Activated CD4-positive, CD25-positive, alpha-beta regulatory T cell (primary cell): ENCODE data around the gene FBXL14.

Experiments used
- DNase-seq, 4 experiments: peaks; one replicate each; lab custom pipeline; 2025; lab: John Stamatoyannopoulos, UW

The FBXL14 gene, protein sequence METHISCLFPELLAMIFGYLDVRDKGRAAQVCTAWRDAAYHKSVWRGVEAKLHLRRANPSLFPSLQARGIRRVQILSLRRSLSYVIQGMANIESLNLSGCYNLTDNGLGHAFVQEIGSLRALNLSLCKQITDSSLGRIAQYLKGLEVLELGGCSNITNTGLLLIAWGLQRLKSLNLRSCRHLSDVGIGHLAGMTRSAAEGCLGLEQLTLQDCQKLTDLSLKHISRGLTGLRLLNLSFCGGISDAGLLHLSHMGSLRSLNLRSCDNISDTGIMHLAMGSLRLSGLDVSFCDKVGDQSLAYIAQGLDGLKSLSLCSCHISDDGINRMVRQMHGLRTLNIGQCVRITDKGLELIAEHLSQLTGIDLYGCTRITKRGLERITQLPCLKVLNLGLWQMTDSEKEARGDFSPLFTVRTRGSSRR

DNA sequence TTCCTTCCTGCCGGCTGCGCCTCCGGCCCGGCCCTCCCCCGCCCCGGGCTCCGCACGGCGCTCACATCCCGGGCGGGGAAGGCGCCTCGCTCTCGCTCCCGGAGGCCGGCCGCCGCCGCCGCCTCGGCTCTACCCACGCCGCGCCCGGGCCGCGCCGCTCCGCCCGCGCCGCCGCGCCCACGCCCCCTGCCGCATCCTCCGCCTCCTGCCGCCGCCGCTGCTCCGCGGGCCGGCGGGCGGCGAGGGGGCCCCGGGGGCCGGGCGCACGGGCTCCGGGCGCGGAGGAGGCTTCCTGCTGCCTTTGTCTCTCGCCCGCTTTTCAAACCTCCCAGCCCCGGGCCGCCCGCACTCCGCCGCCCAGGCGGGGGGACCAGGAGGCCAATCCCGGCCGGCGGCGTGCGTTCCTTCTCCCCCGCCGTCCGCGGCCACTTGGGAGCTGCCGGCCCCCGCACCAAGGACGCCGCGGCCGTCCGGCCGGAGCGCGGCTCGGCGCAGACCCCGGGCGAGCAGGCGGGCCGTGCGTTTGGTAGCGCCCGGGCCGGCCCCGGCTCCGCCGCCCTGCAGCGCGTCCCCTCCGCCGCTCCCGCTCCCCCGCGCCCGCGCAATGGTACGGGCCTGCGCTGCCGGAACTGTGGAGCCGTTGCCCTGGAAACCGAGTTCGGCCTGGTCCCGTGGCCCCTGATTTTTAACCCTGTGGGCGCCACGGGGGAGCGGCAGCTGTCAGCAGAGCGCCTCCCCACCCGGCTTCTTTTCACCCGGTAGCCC lies at the start of gene FBXL14:
FBXL14 (minus strand) TSS at position 321 of the 765 bp plus-strand sequence. CDS start 515 bp downstream, outside the sequence.
- DNase-seq: peak; percentile 76 to 93 (median 82)

DNA sequence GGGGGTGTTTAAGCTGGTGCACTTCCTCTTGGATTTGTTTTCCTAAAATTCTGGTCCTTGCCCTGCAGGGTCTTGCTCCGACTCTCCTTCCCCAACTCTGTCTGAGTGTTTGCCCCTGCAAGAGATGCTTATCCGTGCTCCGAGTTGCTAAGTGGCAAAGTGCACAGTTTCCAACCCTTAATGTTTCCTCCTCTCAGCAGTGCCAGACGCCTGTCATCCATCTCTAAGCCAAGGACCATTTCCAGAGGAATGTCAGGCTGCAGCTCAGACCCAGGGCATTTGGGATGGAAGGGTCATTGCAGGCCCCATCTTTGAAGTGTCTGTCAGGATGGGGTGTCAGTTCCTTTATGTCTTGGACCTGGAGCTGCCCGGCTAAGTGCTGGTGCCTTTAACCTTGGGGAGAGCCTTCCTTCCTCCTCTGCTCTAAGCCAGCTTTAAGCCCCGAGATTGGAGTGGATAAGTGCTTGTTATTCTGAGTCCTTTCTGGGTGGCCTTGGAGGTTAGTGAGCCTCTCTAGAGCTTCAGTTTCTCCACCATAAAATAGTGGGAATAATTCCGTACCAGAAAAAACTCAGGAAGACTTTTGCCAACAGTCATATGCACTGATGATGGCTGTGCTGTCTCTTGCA lies 49.6 kb upstream of the FBXL14 start:
- no peak for DNase-seq

DNA sequence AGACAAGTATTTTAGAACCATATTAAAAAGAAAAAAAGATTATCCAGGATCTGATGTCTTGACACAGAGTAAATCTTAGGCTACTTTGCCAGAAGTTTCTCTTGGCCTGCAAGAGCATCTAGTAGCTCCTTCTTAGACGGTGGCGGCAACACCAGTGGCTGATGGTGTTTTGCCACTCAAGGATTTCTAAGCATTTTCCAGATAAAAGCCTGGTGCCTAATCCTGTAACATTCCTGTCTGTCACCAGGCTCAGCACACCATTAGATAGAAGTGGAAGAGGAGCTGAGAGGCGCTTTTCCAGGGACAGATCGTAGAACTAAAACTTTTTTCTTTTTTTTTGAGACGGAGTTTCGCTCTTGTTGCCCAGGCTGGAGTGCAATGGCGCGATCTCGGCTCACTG lies 48.7 kb upstream of the FBXL14 start:
- DNase-seq: no peak

DNA sequence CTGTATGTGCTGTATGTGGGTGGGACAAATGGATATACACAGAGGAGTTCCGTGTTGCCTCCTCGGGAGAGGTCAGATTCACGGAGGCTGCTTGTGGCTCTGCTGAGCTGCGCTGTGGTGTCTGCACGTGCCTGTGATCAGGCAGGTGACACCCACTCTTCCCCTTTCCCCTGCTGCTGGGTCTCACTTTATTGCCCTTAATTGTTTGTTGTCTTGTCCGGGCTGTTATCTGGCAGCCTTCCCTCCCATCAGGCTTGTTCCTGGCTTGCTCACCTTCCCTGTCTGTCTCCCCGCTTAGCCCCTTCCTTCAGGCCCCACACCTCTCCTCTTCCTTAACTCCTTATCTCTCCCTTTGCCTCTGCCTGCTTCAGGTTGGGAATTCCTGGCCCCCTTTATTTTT lies 48.1 kb upstream of the FBXL14 start:
- no peak for DNase-seq

DNA sequence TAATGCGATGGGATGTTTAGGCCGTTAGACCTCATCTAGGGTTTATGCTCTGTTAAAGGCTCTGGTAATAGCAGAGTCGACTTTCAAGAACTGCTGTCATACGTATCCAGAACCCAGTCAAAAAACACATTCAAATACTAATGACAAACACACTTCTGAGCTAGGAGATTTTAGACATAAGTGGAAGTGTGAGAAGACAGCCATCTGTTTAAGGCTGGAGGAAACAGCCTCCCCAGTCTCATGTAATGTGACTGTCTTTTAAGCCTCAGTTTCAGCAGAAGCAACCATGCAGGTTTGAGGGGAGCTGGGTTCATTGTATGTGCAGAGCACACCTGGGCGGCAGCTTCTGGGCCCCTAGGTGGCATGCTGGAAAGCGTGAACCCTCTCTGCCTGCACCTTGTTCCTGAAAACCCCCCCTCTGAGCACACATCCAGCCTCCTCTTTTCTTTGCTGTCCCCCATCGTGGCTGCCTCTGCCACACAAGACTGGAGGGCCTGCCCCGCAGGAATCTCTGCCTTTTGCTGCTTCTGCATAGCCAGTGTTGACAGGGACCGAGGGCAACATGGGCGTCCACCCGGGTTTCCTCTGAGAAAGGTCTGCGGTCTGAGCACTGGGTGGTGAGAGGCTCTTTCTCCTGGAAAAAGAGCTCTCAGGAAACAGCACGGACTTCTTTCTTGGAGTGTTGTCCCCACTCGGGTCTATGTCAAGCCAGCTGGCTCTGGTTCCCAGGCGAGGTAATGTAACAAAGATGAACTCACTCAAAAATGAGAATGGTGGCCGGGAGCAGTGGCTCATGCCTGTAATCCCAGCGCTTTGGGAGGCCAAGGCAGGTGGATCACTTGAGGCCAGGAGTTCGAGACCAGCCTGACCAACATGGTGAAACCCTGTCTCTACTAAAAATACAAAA lies 46.2 kb upstream of the FBXL14 start:
- DNase-seq: no peak

DNA sequence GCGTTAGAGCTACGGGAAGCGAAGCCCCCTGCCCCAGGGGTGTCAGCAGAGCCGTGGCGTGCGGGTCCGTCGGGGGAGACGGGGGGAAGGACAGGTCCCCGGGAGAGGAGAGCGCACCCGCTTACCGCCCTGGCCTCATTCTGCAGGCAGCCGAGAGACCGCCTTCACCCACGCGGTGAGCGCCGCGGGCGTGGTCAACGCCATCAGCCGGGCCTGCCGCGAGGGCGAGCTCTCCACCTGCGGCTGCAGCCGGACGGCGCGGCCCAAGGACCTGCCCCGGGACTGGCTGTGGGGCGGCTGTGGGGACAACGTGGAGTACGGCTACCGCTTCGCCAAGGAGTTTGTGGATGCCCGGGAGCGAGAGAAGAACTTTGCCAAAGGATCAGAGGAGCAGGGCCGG lies 45.2 kb upstream of the FBXL14 start:
- no peak for DNase-seq

DNA sequence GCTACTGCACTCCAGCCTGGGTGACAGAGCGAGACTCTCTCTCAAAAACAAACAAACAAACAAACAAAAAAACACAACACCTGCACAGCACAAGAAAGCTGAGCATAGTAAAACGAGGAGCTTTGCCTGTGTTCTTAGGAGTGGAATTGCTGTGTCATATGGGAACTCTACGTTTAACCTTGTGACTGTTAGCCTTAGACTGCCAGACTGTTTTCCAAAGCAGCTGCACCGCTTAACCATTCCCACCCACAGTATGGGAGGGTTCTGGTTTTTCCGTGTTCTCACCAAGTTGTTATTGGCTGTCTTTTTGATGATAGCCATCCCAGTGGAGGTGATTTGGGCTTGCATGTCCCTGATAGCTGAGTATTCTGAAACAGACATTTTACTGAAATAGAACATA lies 43.8 kb upstream of the FBXL14 start:
- DNase-seq: no peak

DNA sequence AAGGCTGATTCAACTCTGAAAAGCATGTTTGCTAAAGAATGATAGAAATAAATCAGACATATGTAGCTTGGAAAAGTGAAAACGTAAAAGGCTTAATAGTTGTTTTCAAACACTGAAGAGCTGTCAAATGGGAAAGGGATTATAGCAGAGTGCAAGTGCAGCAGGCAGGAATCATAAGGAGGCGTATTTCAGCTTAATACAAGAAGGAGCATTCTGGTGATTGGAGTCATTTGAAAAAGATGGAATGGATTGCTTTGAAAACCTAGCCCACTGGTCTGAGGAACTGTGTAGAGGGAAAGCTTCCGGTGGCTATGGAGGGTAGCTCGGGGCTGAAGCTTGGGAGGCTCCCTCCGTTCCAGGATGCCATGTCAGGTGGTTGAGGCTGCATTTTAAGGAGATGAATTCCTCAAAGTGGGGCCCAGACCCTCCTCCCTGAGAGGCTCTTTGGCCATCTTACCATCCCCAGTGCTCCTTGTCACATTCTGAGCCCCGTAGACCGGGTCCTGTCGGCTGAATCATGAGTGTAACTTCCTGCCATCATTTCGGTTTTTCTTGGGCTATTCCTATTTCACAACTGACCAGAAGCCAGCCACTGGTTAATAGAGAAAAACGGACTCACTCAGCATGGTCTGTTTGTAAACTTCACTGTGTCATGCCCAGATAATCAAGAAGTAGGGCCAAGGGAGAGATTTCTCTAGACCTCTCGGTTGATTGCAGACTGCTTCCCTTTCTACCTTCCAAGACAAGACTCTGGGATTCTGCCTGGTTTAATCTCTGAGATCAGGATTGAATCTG lies 41.1 kb upstream of the FBXL14 start:
- no peak for DNase-seq

DNA sequence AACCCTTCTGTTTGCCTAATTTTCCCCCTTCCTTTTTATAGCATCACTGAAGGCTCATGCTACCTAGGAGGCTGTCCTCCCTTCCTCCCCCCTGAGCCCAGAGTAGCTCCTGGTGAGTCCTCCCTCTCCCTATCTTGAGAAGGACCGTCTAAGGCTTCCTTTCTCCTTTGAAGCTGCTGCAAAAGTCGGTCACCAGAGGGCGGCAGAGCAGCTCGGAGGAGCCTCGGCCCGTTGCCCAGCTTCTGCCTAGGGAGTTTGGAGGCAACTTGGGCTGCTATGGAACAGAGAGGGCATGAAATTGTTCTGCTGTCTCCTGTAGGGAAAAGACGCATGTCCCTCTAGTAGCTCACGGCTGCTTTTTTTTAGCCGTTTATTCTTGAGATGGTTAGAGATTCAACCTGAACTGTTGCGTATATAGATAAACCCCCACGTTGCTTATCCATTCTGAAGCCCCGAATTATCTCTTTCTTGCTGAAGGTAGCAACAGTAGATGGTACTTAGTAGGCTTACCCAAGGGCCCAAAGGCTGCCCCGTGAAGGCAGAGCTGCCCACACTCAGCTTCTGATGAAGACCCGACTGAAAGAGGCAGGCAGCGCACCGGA lies 40.3 kb upstream of the FBXL14 start:
- DNase-seq: peak in 3 of 4 experiments; percentile 26 to 40 (median 28)

DNA sequence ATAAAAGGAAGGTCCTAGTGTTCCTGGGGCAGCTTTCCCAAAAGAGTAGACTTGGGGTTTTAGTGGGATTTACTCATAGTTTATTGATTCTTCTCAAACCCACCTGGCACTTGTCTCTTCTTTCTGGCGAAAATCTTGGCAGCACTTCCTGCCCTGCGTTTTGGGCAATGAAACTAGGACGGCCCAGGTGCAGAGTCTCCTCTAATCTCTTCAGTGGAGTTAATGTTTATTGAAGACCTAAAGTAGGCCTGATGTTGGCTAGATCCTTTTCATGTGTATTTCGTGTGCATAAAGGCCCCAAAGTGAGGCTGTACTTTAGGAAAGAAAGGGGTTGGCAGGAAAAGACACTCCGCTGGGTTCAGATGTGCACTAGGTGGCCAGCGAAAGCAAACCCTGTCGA lies 39.8 kb upstream of the FBXL14 start:
- DNase-seq: no peak

DNA sequence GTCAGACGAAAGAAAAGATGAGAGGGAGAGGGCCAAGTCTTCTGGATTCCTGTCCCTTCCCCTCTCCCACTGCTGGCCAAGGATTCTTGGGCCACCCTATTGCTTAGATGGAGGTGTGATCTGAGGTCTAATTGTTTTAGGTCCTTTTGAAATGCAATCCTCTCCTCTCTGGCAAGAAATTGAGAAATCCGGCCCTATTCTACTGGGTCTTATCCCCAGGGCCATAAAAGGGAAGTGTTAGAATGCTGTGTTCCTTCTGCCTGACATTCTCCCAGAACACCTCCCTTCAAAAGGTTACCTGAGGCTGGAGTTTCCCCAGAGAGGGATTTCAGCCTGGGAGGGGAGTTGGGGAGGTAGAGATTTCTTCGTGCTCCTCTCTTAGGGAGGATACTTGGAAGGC lies 39.1 kb upstream of the FBXL14 start:
- no peak for DNase-seq

DNA sequence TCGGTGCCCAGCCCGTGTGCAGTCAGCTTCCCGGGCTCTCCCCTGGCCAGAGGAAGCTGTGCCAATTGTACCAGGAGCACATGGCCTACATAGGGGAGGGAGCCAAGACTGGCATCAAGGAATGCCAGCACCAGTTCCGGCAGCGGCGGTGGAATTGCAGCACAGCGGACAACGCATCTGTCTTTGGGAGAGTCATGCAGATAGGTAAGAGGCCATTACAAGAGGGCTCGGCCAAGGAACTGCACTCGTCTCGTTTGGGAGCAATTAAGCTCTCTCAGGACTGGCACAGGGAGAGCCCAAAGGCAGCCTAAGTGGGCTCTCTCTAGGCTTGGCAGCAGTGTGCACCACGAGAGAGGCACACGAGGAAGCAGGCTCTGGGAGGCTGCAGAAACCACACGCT lies 38.3 kb upstream of the FBXL14 start:
- no peak for DNase-seq

DNA sequence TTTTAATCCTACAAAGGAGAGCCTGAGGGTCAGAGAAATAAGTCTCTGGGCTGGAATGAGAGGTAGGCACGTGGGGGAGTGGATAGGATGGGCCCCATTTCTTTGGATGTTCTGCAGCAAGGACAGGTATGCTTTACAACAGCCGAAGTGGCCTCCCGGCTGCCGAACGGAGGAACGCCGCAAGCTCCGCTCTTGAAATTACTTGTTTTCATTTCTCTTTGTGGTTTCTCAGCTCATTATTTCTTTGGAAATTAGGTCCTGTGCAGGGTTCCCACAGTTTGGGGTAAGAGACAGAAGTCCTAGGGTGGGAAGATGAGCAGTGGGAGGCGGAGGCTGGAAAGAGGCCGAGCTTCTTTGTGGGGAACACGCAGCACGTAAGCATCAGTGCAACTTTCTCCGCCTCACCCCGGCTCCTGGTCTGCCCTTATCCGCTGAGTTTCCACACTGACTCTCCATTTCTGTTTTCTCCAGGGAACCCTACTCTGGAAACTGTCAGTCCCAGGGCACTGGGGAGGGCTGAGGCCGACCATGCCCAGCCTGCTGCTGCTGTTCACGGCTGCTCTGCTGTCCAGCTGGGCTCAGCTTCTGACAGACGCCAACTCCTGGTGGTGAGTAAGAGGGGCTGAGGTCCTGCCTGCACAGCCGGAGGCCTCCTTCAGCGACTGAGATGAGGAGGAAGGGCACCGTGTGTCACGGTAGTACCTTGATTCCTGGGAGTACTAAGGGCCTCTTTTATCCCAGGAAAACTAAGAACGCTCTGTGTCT lies 36.6 kb upstream of the FBXL14 start:
- no peak for DNase-seq

DNA sequence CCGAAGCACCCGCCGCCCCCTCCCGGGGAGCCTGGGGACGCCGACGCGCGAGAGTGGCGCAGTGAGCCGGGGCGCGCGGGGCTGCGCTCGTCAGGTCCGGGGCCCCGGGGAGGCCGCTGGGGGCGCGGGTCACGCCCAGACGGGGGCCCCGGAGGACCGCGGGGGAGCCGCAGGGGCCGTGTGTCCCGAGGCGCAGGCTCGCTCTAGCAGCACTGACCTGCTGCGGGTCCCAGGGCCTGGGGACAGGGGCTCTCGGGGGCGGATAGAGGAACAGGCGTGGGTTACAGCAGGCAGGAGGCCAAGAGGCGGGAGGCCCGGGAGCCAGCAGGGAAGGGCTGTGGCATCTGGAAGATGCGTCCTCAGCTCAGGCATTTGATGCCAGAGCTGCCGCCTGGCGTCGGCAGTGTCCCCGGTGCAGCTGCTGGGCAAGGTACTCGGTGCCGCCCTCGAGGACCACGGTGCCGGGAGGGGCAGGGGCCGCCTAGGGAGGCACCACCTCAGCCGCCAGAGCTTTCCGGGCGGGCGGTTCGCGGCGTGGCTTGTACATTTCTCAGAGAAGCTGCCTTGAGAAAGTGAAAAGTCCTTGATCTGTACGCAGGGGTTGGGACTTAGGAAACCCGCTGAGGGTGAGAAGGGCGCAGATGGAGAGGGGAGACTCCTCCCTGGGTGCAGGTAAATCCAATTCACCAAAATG lies 35.9 kb upstream of the FBXL14 start:
- DNase-seq: no peak

DNA sequence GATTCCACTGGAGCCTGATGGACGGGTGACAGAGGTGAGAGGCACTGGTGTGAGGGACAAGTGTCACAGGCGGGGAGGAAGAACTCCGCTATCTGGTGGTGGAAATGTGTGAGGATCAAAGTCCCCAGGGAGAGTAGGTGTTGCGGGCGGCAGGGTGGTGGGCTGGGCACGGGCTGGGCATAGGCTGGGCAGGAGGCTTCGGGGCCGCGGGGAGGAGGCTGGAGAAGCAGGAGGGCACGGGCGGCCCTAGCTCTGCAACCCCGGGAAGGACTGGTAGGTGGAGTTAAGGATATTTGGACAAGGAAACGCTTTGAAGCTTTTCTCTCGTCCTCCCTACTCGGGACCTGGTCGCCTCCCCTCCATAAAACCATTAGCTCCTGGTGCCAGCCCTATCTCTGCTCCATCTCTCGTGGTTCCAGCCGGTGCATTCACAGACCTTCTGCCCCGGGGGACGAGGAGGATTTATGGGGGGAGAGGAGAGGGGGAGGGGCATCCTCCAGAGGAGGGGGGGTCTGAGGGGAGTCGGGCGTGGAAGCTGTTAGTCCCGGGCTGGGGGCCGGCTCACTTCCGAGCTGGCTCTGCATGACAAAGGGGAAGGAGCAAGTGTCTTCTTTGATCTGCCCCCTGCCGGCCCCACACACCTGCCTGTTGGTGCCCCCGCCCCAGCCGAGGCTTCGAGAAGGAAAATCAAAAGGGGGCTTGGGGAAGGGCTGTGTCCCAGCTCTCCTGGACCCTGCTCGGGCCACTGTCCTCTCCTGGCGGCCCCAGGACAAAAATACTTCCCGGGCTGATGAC lies 35.2 kb upstream of the FBXL14 start:
- DNase-seq: no peak

DNA sequence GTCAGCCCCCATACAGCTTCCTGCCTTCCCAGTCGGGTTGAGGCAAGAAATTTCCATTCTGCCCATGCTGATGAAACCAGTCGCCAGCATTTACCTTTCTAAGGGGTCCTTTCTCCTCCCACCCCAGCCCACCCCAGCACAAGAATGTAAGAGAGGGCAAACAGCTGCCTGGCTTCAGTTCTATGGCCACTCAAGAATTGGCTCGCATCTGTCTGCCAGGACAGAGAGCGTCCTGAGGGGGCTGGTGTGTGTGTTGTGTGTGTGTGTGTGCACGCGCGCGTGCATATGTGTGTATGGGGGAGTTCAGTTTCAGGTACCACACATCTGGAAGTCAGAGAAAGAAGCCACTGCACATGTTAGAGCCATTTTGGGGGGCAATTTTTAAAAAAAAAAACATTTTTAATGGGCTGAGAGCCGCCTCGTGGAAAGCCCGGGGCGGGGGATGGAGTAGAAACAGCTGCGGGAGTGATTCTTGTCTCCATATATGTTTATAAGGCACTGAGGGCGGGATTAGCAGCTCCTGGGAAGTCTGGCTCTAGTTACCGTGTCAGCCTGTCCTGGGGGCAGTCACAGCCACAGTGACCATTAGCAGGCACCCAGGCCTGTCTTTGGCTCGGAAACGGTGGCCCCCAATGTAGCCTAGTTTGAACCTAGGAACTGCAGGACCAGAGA lies 34.4 kb upstream of the FBXL14 start, which contains the start of gene WNT5B:
WNT5B (plus strand) TSS at position 566 of the 672 bp plus-strand sequence. CDS start 2,124 bp downstream, outside the sequence.
- DNase-seq: no peak

DNA sequence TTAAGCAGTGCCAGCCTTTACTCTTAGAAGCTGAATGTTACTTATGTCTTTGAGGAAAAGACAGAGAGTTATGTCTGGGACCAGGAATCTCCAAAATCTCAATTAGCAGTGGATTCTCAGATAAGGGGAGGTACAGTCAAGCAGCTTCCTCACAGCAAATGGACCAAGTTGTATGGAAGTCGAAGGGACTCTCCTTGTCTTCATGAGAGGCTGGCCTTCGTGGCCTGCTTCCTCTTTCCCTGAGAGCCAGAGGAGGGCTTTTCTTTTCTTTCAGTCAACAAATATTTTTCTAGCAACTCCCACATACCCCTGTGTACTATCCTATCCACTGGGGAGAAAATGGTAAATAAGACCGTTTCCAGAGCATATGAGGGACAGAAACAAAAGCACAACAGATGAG lies 28.0 kb upstream of the FBXL14 start:
- no peak for DNase-seq

DNA sequence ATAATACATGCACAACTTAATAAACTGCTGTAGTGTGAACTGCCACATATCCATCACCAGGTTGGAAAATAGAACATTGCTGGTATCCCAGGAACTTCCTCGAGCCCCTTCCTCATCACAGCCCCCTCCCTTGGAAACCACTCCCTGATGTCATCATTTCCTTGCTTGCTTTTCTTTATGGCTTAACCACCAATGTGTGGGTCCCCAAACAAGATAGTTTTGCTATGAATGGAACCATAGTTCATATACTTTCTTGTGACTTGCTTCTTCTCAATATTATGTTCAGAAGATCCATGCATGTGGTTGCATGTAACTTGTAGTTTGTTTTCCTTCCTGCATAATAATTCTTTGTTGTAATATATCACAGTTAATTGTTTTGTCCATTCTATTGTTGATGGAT lies 25.7 kb upstream of the FBXL14 start:
- no peak for DNase-seq
